Endothelial cell of umbilical vein (primary cell): ENCODE data around the gene CACHD1. TPM values are rescaled to one million over a fixed set of nuclear protein-coding genes. Genes with fewer than 3 reads are reported as not detected.

Source experiments
- BruUV-seq: library from RNA; stranded (reverse); fragments of 400-500 nt; replicated peaks from 2 replicates; lab custom pipeline; 2021; lab: Mats Ljungman, UMichigan
- CTCF ChIA-PET: fragments of 300-600, 350-600 bp; sonication (Branson Sonifier 250); formaldehyde crosslinking; loops from one replicate; lab custom pipeline; 2021; ENCODE audit warnings: antibody characterized with exemption, inconsistent platforms; lab: Charles Lee
- POLR2A ChIA-PET: fragments of 300-600, 350-600 bp; sonication (Branson Sonifier 250); formaldehyde crosslinking; loops from one replicate; lab custom pipeline; 2021; ENCODE audit warnings: antibody characterized with exemption, inconsistent platforms; lab: Charles Lee
- DNase-seq: peaks from one replicate; pipeline ENCODE4 v3.0.0-alpha.2; 2011; ENCODE audit warnings: low read depth, low spot score
- FAIRE-seq: peaks from 2 replicates; lab custom pipeline; 2011; peaks lifted over from hg19 to GRCh38; lab: Jason Lieb, UNC
- H2AFZ ChIP-seq: 2 replicates; pipeline ENCODE4 v1.6.0; 2012; ENCODE audit warnings: low read depth, low read length, control low read depth, inconsistent platforms
- H3K27ac ChIP-seq: 2 replicates; pipeline ENCODE4 v1.5.1; 2011; ENCODE audit warnings: low read depth, mild to moderate bottlenecking, control low read depth, low read length, moderate library complexity; ENCODE audit not compliant: insufficient read depth
- H3K27me3 ChIP-seq, 2 experiments: 2 replicates each; pipeline versions ENCODE4 v1.6.0 to v1.6.1; 2011; ENCODE audit warnings: low read length in 2 of 2, mixed read lengths in 1 of 2; ENCODE audit not compliant: control insufficient read depth in 2 of 2, insufficient read depth in 2 of 2
- H3K36me3 ChIP-seq, 2 experiments: 2 replicates in 1 of 2; 3 replicates in 1 of 2; pipeline ENCODE4 v1.5.1; 2011; ENCODE audit warnings: low read length in 2 of 2, mild to moderate bottlenecking in 1 of 2, moderate library complexity in 1 of 2; ENCODE audit not compliant: control insufficient read depth in 2 of 2, insufficient read depth in 2 of 2; ENCODE audit errors: extremely low read depth in 1 of 2
- H3K4me1 ChIP-seq: 3 replicates; pipeline ENCODE4 v1.5.1; 2011; ENCODE audit warnings: mild to moderate bottlenecking, low read length; ENCODE audit not compliant: control insufficient read depth, insufficient read depth; ENCODE audit errors: extremely low read depth
- H3K4me2 ChIP-seq: 2 replicates; pipeline ENCODE4 v1.6.1; 2011; ENCODE audit warnings: low read length, control low read depth, mixed read lengths; ENCODE audit not compliant: insufficient read depth
- H3K4me3 ChIP-seq, 3 experiments: fragments of 200-600 bp in 1 of 3; sonication (generic), shearing (Covaris generic) in 1 of 3; replicated peaks in 1 of 3; 2 replicates each; pipeline ENCODE4 v1.5.1; 2011 to 2016; ENCODE audit warnings: control low read depth in 3 of 3, low read length in 3 of 3, mild to moderate bottlenecking in 2 of 3, inconsistent platforms in 1 of 3, low read depth in 1 of 3, moderate library complexity in 1 of 3; ENCODE audit not compliant: insufficient read depth in 1 of 3
- H3K79me2 ChIP-seq: 2 replicates; pipeline ENCODE4 v1.6.0; 2012; ENCODE audit warnings: low read length, inconsistent platforms; ENCODE audit not compliant: control insufficient read depth, insufficient read depth
- H3K9ac ChIP-seq: replicated peaks from 2 replicates; pipeline ENCODE3; 2011; ENCODE audit warnings: low read length, control low read depth; ENCODE audit not compliant: insufficient read depth; ENCODE audit errors: extremely low read depth
- H3K9me1 ChIP-seq: replicated peaks from 3 replicates; pipeline ENCODE4 v1.6.0; 2011; ENCODE audit warnings: mild to moderate bottlenecking, low read length; ENCODE audit not compliant: control insufficient read depth, insufficient read depth; ENCODE audit errors: extremely low read depth
- H3K9me3 ChIP-seq: replicated peaks from 2 replicates; pipeline ENCODE4 v1.5.1; 2012; ENCODE audit warnings: low read length, inconsistent platforms; ENCODE audit not compliant: control insufficient read depth, insufficient read depth
- H4K20me1 ChIP-seq: replicated peaks from 2 replicates; pipeline ENCODE3; 2011; ENCODE audit warnings: mild to moderate bottlenecking, low read length; ENCODE audit not compliant: control insufficient read depth, insufficient read depth; ENCODE audit errors: extremely low read depth
- CTCF ChIP-seq, 2 donors: IDR thresholded peaks; 1 replicate in 1 of 2; 2 replicates in 1 of 2; pipeline ENCODE4 v1.5.1; 2011; ENCODE audit warnings: low read length in 2 of 2, mild to moderate bottlenecking in 2 of 2, moderate library complexity in 2 of 2, control low read depth in 1 of 2, inconsistent platforms in 1 of 2, low read depth in 1 of 2; ENCODE audit not compliant: insufficient read depth in 1 of 2; ENCODE audit errors: extremely low read depth in 1 of 2
- EZH2 ChIP-seq: IDR thresholded peaks from 2 replicates; pipeline ENCODE4 v1.6.1; 2012; ENCODE audit warnings: borderline replicate concordance, low read depth, mild to moderate bottlenecking, moderate library complexity, low read length, inconsistent platforms; ENCODE audit not compliant: severe bottlenecking
- FOS ChIP-seq: IDR thresholded peaks from 2 replicates; pipeline ENCODE4 v1.6.1; 2011; ENCODE audit warnings: mild to moderate bottlenecking, low read length, moderate library complexity, borderline replicate concordance; ENCODE audit not compliant: insufficient read depth
- GATA2 ChIP-seq: IDR thresholded peaks from 2 replicates; pipeline ENCODE4 v1.7.0; 2011; ENCODE audit warnings: low read depth, mild to moderate bottlenecking, moderate library complexity, mixed read lengths, low read length; ENCODE audit not compliant: insufficient read length, insufficient read depth
- JUN ChIP-seq: IDR thresholded peaks from 2 replicates; pipeline ENCODE4 v1.6.1; 2011; ENCODE audit warnings: borderline replicate concordance, low read depth; ENCODE audit not compliant: insufficient read length, insufficient read depth
- MAX ChIP-seq: IDR thresholded peaks from 2 replicates; pipeline ENCODE4 v1.6.1; 2011; ENCODE audit not compliant: insufficient read depth, insufficient read length
- MYC ChIP-seq: IDR thresholded peaks from one replicate; pipeline ENCODE4 v1.6.1; 2011; ENCODE audit warnings: mild to moderate bottlenecking, low read depth, low read length
- POLR2A ChIP-seq: IDR thresholded peaks from 2 replicates; pipeline ENCODE4 v1.6.1; 2012; ENCODE audit warnings: low read depth, mild to moderate bottlenecking, control low read depth, low read length
- POLR2AphosphoS5 ChIP-seq: IDR thresholded peaks from 2 replicates; pipeline ENCODE4 v1.6.1; 2012; ENCODE audit warnings: low read depth, mild to moderate bottlenecking, control low read depth, low read length, moderate library complexity; ENCODE audit not compliant: insufficient read depth
- dilution Hi-C: fragments of 300-500 bp; cut with MboI; formaldehyde crosslinking; loops from one replicate; pipeline ENCODE4 v1.15.0; 2019; ENCODE audit warnings: low sequenced_read_pairs; ENCODE audit not compliant: extremely low pct_ligation_motif_present
- intact Hi-C: fragments of 100-400 bp; cut with micrococcal nuclease; formaldehyde crosslinking; loops from one replicate; pipeline ENCODE4 v1.10.0; 2022
- polyA plus RNA-seq, 4 experiments: library from polyadenylated mRNA; depleted of rRNA in 3 of 4; stranded (reverse) in 3 of 4; unstranded in 1 of 4; fragments of >200 nt; gene quantifications; 2 replicates each; pipeline versions ENCODE4 v1.2.1 to v1.2.3, GENCODE V29; 2011 to 2012; ENCODE audit warnings: missing spikeins in 1 of 4
- total RNA-seq: library from RNA; stranded (reverse); gene quantifications from 2 replicates; pipeline ENCODE4 v1.2.3, GENCODE V29; 2021

The CACHD1 gene
- total and polyA plus RNA-seq, 2 donors (not counting 3 experiments of a cell fraction or from before 2014, with no cell fraction given), result 3.6 to 9.3 TPM

- Histone ChIP-seq H3K9ac (no peak overlapping the region), H3K27ac (no peak overlapping the region), H3K4me1 (peaks cover 7% of the 10 kb centered on the region), H3K4me2 (no peak overlapping the region), H3K9me3 (no peaks in the 10 kb centered on the region), H4K20me1 (no peaks in the 10 kb centered on the region), H3K36me3 (no peaks in the 10 kb centered on the region), H3K9me1 (no peaks in the 10 kb centered on the region), H3K27me3 (no peaks in the 10 kb centered on the region), H3K4me3 (no peak overlapping the region), H3K79me2 (no peaks in the 10 kb centered on the region), H2AFZ (no peak overlapping the region)
- POLR2A ChIA-PET, result no interaction called here
- BruUV-seq, result no TSS peak
- no peak for TF ChIP-seq GATA2
- no peak for TF ChIP-seq FOS
- TF ChIP-seq POLR2A, result no peak
- no peak for TF ChIP-seq JUN
- TF ChIP-seq MAX, result no peak
- no peak for TF ChIP-seq POLR2AphosphoS5
- dilution Hi-C loops (no loop called here), intact Hi-C loops (no loop called here)
- CTCF ChIA-PET, result interaction anchor here (0.8 kb wide), 1 partner anchor 131 kb away, joined by 3 read pairs; no protein-coding TSS in a partner anchor
- no peak for FAIRE-seq
- DNase-seq, result no peak
Measured at GRCh38 chr1:64493831-64494230, 23.9 kb downstream of the CACHD1 start.

DNA sequence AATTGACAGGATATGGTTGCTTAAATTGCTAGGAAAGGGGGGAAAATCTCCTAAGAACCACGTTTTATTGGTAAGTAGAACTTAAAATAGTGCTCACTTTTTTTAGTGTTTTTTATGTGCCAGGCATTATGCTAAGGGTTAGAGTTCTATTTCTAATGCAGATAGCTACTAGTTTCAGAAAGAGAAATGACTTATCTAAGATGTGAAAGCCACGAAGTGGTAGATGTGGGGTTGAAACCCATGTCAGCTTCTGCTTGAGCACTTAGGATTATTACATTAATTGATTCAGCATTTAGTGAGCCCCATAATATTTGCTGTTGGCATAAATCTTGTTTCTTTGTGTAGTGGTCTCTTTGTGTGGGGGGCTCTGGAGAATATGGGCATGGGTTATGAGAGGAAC, 24.7 kb downstream of the CACHD1 start:
- peaks cover 7% of the 10 kb centered on the region for H3K4me1 ChIP-seq
- H3K9me1 ChIP-seq, result no peaks in the 10 kb centered on the region
- H3K27ac ChIP-seq, result no peak overlapping the region
- ChIA-PET CTCF (interaction anchor here (0.8 kb wide), 1 partner anchor 130 kb away, joined by 3 read pairs; no protein-coding TSS in a partner anchor), POLR2A (no interaction called here)
- no peak overlapping the region for H2AFZ ChIP-seq
- dilution Hi-C loops (no loop called here), intact Hi-C loops (no loop called here)
- H3K79me2 ChIP-seq, result no peaks in the 10 kb centered on the region
- BruUV-seq, result no TSS peak
- DNase-seq (no peak), FAIRE-seq (no peak)
- no peak overlapping the region for H3K9ac ChIP-seq
- no peak overlapping the region for H3K4me2 ChIP-seq
- no peak for TF ChIP-seq POLR2AphosphoS5
- TF ChIP-seq EZH2, result no peak
- no peak for TF ChIP-seq GATA2
- TF ChIP-seq CTCF (IDR thresholded peaks at IDR 0.05; ENCODE audit: extremely low read depth in 1 of 2, insufficient read depth in 1 of 2, low read depth in 1 of 2, low read length in 2 of 2), result no peak
- no peak for TF ChIP-seq POLR2A
- no peak for TF ChIP-seq MAX
- no peak for TF ChIP-seq JUN
- TF ChIP-seq MYC, result no peak
- TF ChIP-seq FOS, result no peak
- H3K9me3 ChIP-seq, result no peaks in the 10 kb centered on the region
- no peak overlapping the region for H3K4me3 ChIP-seq
- H4K20me1 ChIP-seq, result no peaks in the 10 kb centered on the region
- H3K36me3 ChIP-seq, result no peaks in the 10 kb centered on the region
- H3K27me3 ChIP-seq, result no peaks in the 10 kb centered on the region
